ENCODE measurements around the gene PRDM16. TPM values are rescaled to one million over a fixed set of nuclear protein-coding genes. Genes with fewer than 3 reads are reported as not detected.

The PRDM16 gene
- polyA plus RNA-seq, 1 donor (not counting 4 experiments of a cell fraction or from before 2014, with no cell fraction given), result 0.05 TPM

DNA sequence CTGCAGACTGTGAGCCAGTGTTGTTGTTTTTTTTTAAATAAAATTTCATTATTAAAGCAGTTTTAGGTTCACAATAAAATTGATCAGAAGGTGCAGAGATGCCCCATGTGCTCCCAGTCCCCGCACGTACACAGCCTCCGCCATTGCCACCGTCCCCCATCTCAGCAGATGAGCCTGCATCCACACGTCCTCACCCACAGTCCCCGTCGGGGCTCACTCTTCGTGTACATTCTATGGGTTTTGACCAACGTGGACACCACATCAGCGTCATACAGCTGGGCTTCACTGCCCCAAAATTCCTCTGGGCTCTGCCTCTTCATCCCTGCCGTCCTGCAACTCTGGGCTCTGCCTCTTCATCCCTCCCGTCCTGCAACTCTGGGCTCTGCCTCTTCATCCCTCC lies 373.9 kb downstream of the PRDM16 start:
- H3K27me3 ChIP-seq (ENCODE audit: control insufficient read depth, extremely low read depth, insufficient read depth, low read length), result no peaks in the 10 kb centered on the region
- H3K36me3 ChIP-seq (ENCODE audit: control insufficient read depth in 2 of 2, extremely low read depth in 1 of 2, insufficient read depth in 2 of 2, low read length in 2 of 2), result no peaks in the 10 kb centered on the region
- H3K9me3 ChIP-seq (ENCODE audit: control insufficient read depth, low read depth, low read length), result no peaks in the 10 kb centered on the region
- no peaks in the 10 kb centered on the region for H4K20me1 ChIP-seq (ENCODE audit: control insufficient read depth, extremely low read depth, insufficient read depth, low read length)
- no peaks in the 10 kb centered on the region for H3K9me1 ChIP-seq (ENCODE audit: control insufficient read depth, extremely low read depth, insufficient read depth, low read length)
- no peak overlapping the region for H3K9ac ChIP-seq (ENCODE audit: control insufficient read depth, extremely low read depth, insufficient read depth, low read length)
- TF ChIP-seq, protein P1, sequence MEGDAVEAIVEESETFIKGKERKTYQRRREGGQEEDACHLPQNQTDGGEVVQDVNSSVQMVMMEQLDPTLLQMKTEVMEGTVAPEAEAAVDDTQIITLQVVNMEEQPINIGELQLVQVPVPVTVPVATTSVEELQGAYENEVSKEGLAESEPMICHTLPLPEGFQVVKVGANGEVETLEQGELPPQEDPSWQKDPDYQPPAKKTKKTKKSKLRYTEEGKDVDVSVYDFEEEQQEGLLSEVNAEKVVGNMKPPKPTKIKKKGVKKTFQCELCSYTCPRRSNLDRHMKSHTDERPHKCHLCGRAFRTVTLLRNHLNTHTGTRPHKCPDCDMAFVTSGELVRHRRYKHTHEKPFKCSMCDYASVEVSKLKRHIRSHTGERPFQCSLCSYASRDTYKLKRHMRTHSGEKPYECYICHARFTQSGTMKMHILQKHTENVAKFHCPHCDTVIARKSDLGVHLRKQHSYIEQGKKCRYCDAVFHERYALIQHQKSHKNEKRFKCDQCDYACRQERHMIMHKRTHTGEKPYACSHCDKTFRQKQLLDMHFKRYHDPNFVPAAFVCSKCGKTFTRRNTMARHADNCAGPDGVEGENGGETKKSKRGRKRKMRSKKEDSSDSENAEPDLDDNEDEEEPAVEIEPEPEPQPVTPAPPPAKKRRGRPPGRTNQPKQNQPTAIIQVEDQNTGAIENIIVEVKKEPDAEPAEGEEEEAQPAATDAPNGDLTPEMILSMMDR (optimal IDR thresholded peaks at IDR 0.05 in 1 of 3, IDR thresholded peaks at IDR 0.05 in 1 of 3, conservative IDR thresholded peaks at IDR 0.05 in 1 of 3; ENCODE audit: extremely low read depth in 1 of 3, insufficient read depth in 2 of 3, low read length in 3 of 3), result no peak
- TF ChIP-seq EZH2 (IDR thresholded peaks at IDR 0.05; ENCODE audit: low read length), result no peak
- H3K4me1 ChIP-seq (ENCODE audit: control insufficient read depth, extremely low read depth, insufficient read depth, low read length), result no peaks in the 10 kb centered on the region
- DNase-seq (ENCODE audit: low read depth, low spot score) (no peak), FAIRE-seq (no peak)
- no peak overlapping the region for H2AFZ ChIP-seq (ENCODE audit: control insufficient read depth, low read length)
- H3K4me2 ChIP-seq (ENCODE audit: control insufficient read depth, extremely low read depth, insufficient read depth, low read depth, low read length), result no peak overlapping the region
- no peak overlapping the region for H3K4me3 ChIP-seq (ENCODE audit: control insufficient read depth in 2 of 3, extremely low read depth in 1 of 3, insufficient read depth in 2 of 3, low read depth in 1 of 3, low read length in 3 of 3)
- H3K79me2 ChIP-seq (ENCODE audit: control insufficient read depth, insufficient read depth, low read length), result no peaks in the 10 kb centered on the region
- H3K27ac ChIP-seq (ENCODE audit: control insufficient read depth, insufficient read depth, low read length), result no peak overlapping the region
- dilution Hi-C loops (cut with MboI; ENCODE audit: extremely low pct_ligation_motif_present, low sequenced_read_pairs), result no loop called here

DNA sequence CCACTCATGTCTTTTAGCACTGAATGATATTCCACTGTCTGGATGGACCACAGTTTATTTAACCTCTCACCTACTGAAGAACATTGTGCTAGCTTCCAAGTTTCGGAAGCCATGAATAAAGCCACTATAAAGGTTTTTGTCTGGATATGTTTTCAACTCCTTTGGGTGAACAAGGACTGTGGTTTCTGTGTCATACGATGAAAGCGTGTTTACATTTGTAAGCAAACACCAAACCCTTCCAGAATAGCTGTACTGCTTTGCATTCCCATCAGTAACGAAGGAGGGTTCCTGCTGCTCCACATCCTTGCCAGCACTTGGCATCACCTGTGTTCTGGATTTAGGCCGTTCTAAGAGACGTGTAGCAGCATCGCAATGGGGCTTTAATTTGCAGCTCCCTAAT lies 374.8 kb downstream of the PRDM16 start:
- H3K79me2 ChIP-seq (ENCODE audit: control insufficient read depth, insufficient read depth, low read length), result no peaks in the 10 kb centered on the region
- FAIRE-seq (no peak), DNase-seq (ENCODE audit: low read depth, low spot score) (no peak)
- dilution Hi-C loops (cut with MboI; ENCODE audit: extremely low pct_ligation_motif_present, low sequenced_read_pairs), result no loop called here
- no peaks in the 10 kb centered on the region for H3K9me1 ChIP-seq (ENCODE audit: control insufficient read depth, extremely low read depth, insufficient read depth, low read length)
- H3K4me3 ChIP-seq (ENCODE audit: control insufficient read depth in 2 of 3, extremely low read depth in 1 of 3, insufficient read depth in 2 of 3, low read depth in 1 of 3, low read length in 3 of 3), result no peak overlapping the region
- no peaks in the 10 kb centered on the region for H3K27me3 ChIP-seq (ENCODE audit: control insufficient read depth, extremely low read depth, insufficient read depth, low read length)
- no peaks in the 10 kb centered on the region for H3K4me1 ChIP-seq (ENCODE audit: control insufficient read depth, extremely low read depth, insufficient read depth, low read length)
- H4K20me1 ChIP-seq (ENCODE audit: control insufficient read depth, extremely low read depth, insufficient read depth, low read length), result no peaks in the 10 kb centered on the region
- H3K9me3 ChIP-seq (ENCODE audit: control insufficient read depth, low read depth, low read length), result no peaks in the 10 kb centered on the region
- no peak overlapping the region for H3K27ac ChIP-seq (ENCODE audit: control insufficient read depth, insufficient read depth, low read length)
- no peak for TF ChIP-seq EZH2 (IDR thresholded peaks at IDR 0.05; ENCODE audit: low read length)
- TF ChIP-seq, protein P1 (optimal IDR thresholded peaks at IDR 0.05 in 1 of 3, IDR thresholded peaks at IDR 0.05 in 1 of 3, conservative IDR thresholded peaks at IDR 0.05 in 1 of 3; ENCODE audit: extremely low read depth in 1 of 3, insufficient read depth in 2 of 3, low read length in 3 of 3), result no peak
- H2AFZ ChIP-seq (ENCODE audit: control insufficient read depth, low read length), result no peak overlapping the region
- no peaks in the 10 kb centered on the region for H3K36me3 ChIP-seq (ENCODE audit: control insufficient read depth in 2 of 2, extremely low read depth in 1 of 2, insufficient read depth in 2 of 2, low read length in 2 of 2)
- no peak overlapping the region for H3K9ac ChIP-seq (ENCODE audit: control insufficient read depth, extremely low read depth, insufficient read depth, low read length)
- no peak overlapping the region for H3K4me2 ChIP-seq (ENCODE audit: control insufficient read depth, extremely low read depth, insufficient read depth, low read depth, low read length)
